ENCODE data around the gene RTL1.

- no peak for TF ChIP-seq CTCF (conservative IDR thresholded peaks at IDR 0.05)
- TF ChIP-seq ZFX (IDR thresholded peaks at IDR 0.05): no peak
Measured at GRCh38 chr14:100849115-100849781, 54.3 kb downstream of the RTL1 start.

Measured in C4-2B (cell line).